ENCODE measurements around the gene HMG20B.

HMG20B gene

DNA sequence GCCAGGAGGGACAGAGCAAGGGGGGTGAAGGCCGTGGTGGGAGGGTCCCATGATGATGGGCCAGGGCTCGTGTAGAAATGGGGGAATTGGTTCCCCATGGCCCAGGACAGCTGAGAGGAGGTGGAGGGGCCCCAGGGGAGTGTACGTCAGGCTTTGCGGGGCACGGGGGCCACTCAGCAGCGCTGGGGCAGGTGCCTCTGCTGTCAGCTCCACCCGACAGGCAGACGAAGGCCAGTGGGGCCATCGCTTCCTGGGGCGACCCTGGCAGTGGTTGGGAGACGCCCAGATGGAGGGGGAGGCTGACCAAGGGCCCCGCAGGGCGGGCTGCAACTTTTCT is 35.7 kb upstream of the HMG20B start:
- Histone ChIP-seq H3K36me3 (replicated peaks; ENCODE audit: insufficient read depth, low read length) (no peaks in the 10 kb centered on the region), H3K4me3 (ENCODE audit: low read length) (no peak overlapping the region), H3F3A (ENCODE audit: insufficient read depth, low read length) (peaks cover under 1% of the 10 kb centered on the region; the same call in 1 of the 2 replicates), H2AFZ (ENCODE audit: low read length) (no peak overlapping the region), H3K9me3 (replicated peaks; ENCODE audit: insufficient read depth, low read length) (no peaks in the 10 kb centered on the region), H3K27ac (ENCODE audit: low read length) (no peak overlapping the region), H3K9me2 (replicated peaks; ENCODE audit: insufficient read depth, low read length) (no peaks in the 10 kb centered on the region), H3K4me1 (ENCODE audit: low read length) (no peaks in the 10 kb centered on the region), H3K79me2 (ENCODE audit: low read length) (no peaks in the 10 kb centered on the region), H3K9ac (ENCODE audit: low read length) (no peak overlapping the region), H3K4me2 (ENCODE audit: low read depth, low read length) (no peak overlapping the region), H3K27me3 (replicated peaks; ENCODE audit: insufficient read depth, low read length) (no peaks in the 10 kb centered on the region), H4K20me1 (ENCODE audit: insufficient read depth, low read length) (no peaks in the 10 kb centered on the region)
- TF ChIP-seq EZH2 (optimal IDR thresholded peaks at IDR 0.05; ENCODE audit: low read depth, low read length) (no peak), EZH2phosphoT487 (IDR thresholded peaks at IDR 0.05; ENCODE audit: low read length) (no peak), CTCF (IDR thresholded peaks at IDR 0.05; ENCODE audit: low read length) (no peak)
- no peak for DNase-seq

GRCh38 chr19:3537438-3538240 is 35.1 kb upstream of the HMG20B start:
- TF ChIP-seq EZH2 (optimal IDR thresholded peaks at IDR 0.05; ENCODE audit: low read depth, low read length) (no peak), EZH2phosphoT487 (IDR thresholded peaks at IDR 0.05; ENCODE audit: low read length) (no peak), CTCF (IDR thresholded peaks at IDR 0.05; ENCODE audit: low read length) (no peak)
- DNase-seq: no peak
- H3K4me1 ChIP-seq (ENCODE audit: low read length): no peaks in the 10 kb centered on the region
- no peaks in the 10 kb centered on the region for H3K36me3 ChIP-seq (replicated peaks; ENCODE audit: insufficient read depth, low read length)
- no peak overlapping the region for H3K9ac ChIP-seq (ENCODE audit: low read length)
- no peak overlapping the region for H3K4me3 ChIP-seq (ENCODE audit: low read length)
- no peak overlapping the region for H3K27ac ChIP-seq (ENCODE audit: low read length)
- no peak overlapping the region for H3K4me2 ChIP-seq (ENCODE audit: low read depth, low read length)
- H4K20me1 ChIP-seq (ENCODE audit: insufficient read depth, low read length): no peaks in the 10 kb centered on the region
- peaks cover 4% of the 10 kb centered on the region; the same call in 1 of the 2 replicates for H3F3A ChIP-seq (ENCODE audit: insufficient read depth, low read length)
- no peak overlapping the region for H2AFZ ChIP-seq (ENCODE audit: low read length)
- no peaks in the 10 kb centered on the region for H3K27me3 ChIP-seq (replicated peaks; ENCODE audit: insufficient read depth, low read length)
- no peaks in the 10 kb centered on the region for H3K9me2 ChIP-seq (replicated peaks; ENCODE audit: insufficient read depth, low read length)
- no peaks in the 10 kb centered on the region for H3K79me2 ChIP-seq (ENCODE audit: low read length)
- H3K9me3 ChIP-seq (replicated peaks; ENCODE audit: insufficient read depth, low read length): no peaks in the 10 kb centered on the region

DNA sequence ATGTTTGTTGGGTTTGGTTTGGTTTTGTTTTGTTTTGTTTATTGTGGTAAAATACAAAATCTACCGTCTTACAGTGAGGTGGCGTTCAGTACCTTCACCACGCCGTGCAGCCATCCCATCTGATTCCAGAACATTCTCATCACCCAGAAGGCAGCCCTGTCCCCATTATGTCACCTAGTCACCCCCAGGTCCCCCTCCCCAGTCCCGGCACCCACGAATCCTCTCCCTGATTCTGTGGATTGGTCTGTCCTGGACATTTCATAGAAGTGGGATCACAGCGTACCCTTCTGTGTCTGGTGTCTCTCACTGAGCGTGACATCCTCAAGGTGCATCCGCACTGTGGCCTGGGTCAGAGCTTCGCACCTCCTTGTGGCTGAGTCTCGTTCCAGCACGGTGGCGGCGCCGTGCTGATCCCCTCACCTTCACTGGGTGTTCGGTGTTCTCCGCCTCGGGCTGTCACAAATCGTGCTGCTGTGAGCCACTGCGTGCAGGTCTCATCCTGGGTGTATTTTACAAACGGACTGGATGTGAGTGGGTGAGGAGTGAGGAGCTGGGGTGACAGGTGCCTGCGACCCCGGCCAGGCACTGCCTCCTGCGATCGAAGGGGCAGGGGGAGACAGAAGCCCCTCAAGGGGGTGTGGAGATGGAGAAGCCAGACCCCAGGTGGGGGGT is 34.4 kb upstream of the HMG20B start:
- no peaks in the 10 kb centered on the region for H3K4me1 ChIP-seq (ENCODE audit: low read length)
- no peaks in the 10 kb centered on the region for H3K79me2 ChIP-seq (ENCODE audit: low read length)
- H3K4me3 ChIP-seq (ENCODE audit: low read length): no peak overlapping the region
- no peak overlapping the region for H2AFZ ChIP-seq (ENCODE audit: low read length)
- H3F3A ChIP-seq (ENCODE audit: insufficient read depth, low read length): peaks cover 4% of the 10 kb centered on the region; the same call in 1 of the 2 replicates
- H3K9ac ChIP-seq (ENCODE audit: low read length): no peak overlapping the region
- H3K9me3 ChIP-seq (replicated peaks; ENCODE audit: insufficient read depth, low read length): no peaks in the 10 kb centered on the region
- no peaks in the 10 kb centered on the region for H4K20me1 ChIP-seq (ENCODE audit: insufficient read depth, low read length)
- H3K9me2 ChIP-seq (replicated peaks; ENCODE audit: insufficient read depth, low read length): no peaks in the 10 kb centered on the region
- no peak overlapping the region for H3K4me2 ChIP-seq (ENCODE audit: low read depth, low read length)
- no peaks in the 10 kb centered on the region for H3K27me3 ChIP-seq (replicated peaks; ENCODE audit: insufficient read depth, low read length)
- H3K36me3 ChIP-seq (replicated peaks; ENCODE audit: insufficient read depth, low read length): no peaks in the 10 kb centered on the region
- no peak overlapping the region for H3K27ac ChIP-seq (ENCODE audit: low read length)
- TF ChIP-seq EZH2phosphoT487 (IDR thresholded peaks at IDR 0.05; ENCODE audit: low read length) (no peak), CTCF (IDR thresholded peaks at IDR 0.05; ENCODE audit: low read length) (no peak), EZH2 (optimal IDR thresholded peaks at IDR 0.05; ENCODE audit: low read depth, low read length) (no peak)
- DNase-seq: no peak
